Neural crest cell (in vitro differentiated cells): ENCODE measurements around the gene TLR3. TPM values are rescaled to one million over a fixed set of nuclear protein-coding genes. Genes with fewer than 3 reads are reported as not detected.
A peak's percentile ranks its signal among the peaks of the same experiment; 100 is the strongest.
"Not testable (repeated sequence)": the region's sequence is repeated elsewhere in the genome, so short reads cannot be mapped to it uniquely, and the experiment has no call there.

Experiments used
- DNase-seq: peaks from one replicate; pipeline ENCODE4 v3.0.0; 2021; ENCODE audit warnings: low read depth, mixed read lengths, low spot score
- H3K27ac Mint-ChIP-seq: one replicate; pipeline ENCODE4 v1.8.0; 2021; ENCODE audit warnings: mild to moderate bottlenecking, mixed read lengths; ENCODE audit not compliant: unreplicated experiment
- H3K27me3 Mint-ChIP-seq: 2 replicates; pipeline ENCODE4 v1.8.0; 2021; ENCODE audit warnings: low read depth, mild to moderate bottlenecking, mixed read lengths
- H3K36me3 Mint-ChIP-seq: 2 replicates; pipeline ENCODE4 v1.8.0; 2021; ENCODE audit warnings: low read depth, mild to moderate bottlenecking, mixed read lengths
- H3K4me1 Mint-ChIP-seq: 2 replicates; pipeline ENCODE4 v1.8.0; 2021; ENCODE audit warnings: mixed read lengths
- H3K4me3 Mint-ChIP-seq: one replicate; pipeline ENCODE4 v1.8.0; 2021; ENCODE audit warnings: mild to moderate bottlenecking, mixed read lengths
- H3K9me3 Mint-ChIP-seq: 2 replicates; pipeline ENCODE4 v1.8.0; 2021; ENCODE audit warnings: mixed read lengths
- CTCF ChIP-seq: fragments of 200-600 bp; sonication (generic); conservative IDR thresholded peaks from 2 replicates; pipeline ENCODE4 v1.5.0; 2021; ENCODE audit warnings: antibody characterized with exemption, mild to moderate bottlenecking
- total RNA-seq: library from RNA; stranded (reverse); gene quantifications from 2 replicates; pipeline ENCODE4 v1.2.1, GENCODE V29; 2021

TLR3 gene
- total RNA-seq, 1 donor from 2014 or later = 0.19 TPM

- Mint-ChIP-seq H3K4me3 (peak overlapping the region; percentile 65), H3K27ac (peak overlapping the region; percentile 97), H3K9me3 (peaks cover 10% of the 10 kb centered on the region), H3K4me1 (peaks cover 22% of the 10 kb centered on the region), H3K27me3 (no peaks in the 10 kb centered on the region), H3K36me3 (peaks cover 10% of the 10 kb centered on the region)
- no peak for TF ChIP-seq CTCF
- DNase-seq = no peak
Measured at GRCh38 chr4:186030399-186030775, 38.6 kb upstream of the TLR3 start.

- Mint-ChIP-seq H3K27ac (no peak overlapping the region), H3K36me3 (peaks cover 10% of the 10 kb centered on the region), H3K27me3 (no peaks in the 10 kb centered on the region), H3K4me3 (no peak overlapping the region), H3K9me3 (peaks cover 10% of the 10 kb centered on the region), H3K4me1 (peaks cover 22% of the 10 kb centered on the region)
- no peak for DNase-seq
- no peak for TF ChIP-seq CTCF
Measured at GRCh38 chr4:186030795-186031194, 38.2 kb upstream of the TLR3 start.

- Mint-ChIP-seq H3K36me3 (peaks cover 18% of the 10 kb centered on the region), H3K4me3 (no peak overlapping the region), H3K27ac (no peak overlapping the region), H3K4me1 (peaks cover 22% of the 10 kb centered on the region), H3K27me3 (no peaks in the 10 kb centered on the region), H3K9me3 (peaks cover 17% of the 10 kb centered on the region)
- TF ChIP-seq CTCF = peak; percentile 36
- DNase-seq = no peak
Measured at GRCh38 chr4:186032259-186032658, 36.7 kb upstream of the TLR3 start.

- peaks cover 18% of the 10 kb centered on the region for H3K36me3 Mint-ChIP-seq
- no peaks in the 10 kb centered on the region for H3K27me3 Mint-ChIP-seq
- no peak for TF ChIP-seq CTCF
- peaks cover 16% of the 10 kb centered on the region for H3K9me3 Mint-ChIP-seq
- H3K4me3 Mint-ChIP-seq = no peak overlapping the region
- peaks cover 22% of the 10 kb centered on the region for H3K4me1 Mint-ChIP-seq
- H3K27ac Mint-ChIP-seq = no peak overlapping the region
- no peak for DNase-seq
Measured at GRCh38 chr4:186033027-186033426, 35.9 kb upstream of the TLR3 start.

- not testable (repeated sequence) for DNase-seq, H3K4me3 Mint-ChIP-seq, H3K27me3 Mint-ChIP-seq, H3K27ac Mint-ChIP-seq
- H3K9me3 Mint-ChIP-seq = peaks cover 14% of the 10 kb centered on the region
- H3K36me3 Mint-ChIP-seq = peaks cover 15% of the 10 kb centered on the region
- H3K4me1 Mint-ChIP-seq = peaks cover 20% of the 10 kb centered on the region
Measured at GRCh38 chr4:186034613-186035012, 34.3 kb upstream of the TLR3 start.

- no peak for TF ChIP-seq CTCF
- no peaks in the 10 kb centered on the region for H3K27me3 Mint-ChIP-seq
- peaks cover 15% of the 10 kb centered on the region for H3K36me3 Mint-ChIP-seq
- no peak for DNase-seq
- H3K9me3 Mint-ChIP-seq = peaks cover 14% of the 10 kb centered on the region
- H3K4me1 Mint-ChIP-seq = no peaks in the 10 kb centered on the region
- H3K27ac Mint-ChIP-seq = no peak overlapping the region
- no peak overlapping the region for H3K4me3 Mint-ChIP-seq
Measured at GRCh38 chr4:186036976-186037581, 31.9 kb upstream of the TLR3 start.
